NT2/D1 (cell line): ENCODE results near the gene PARP4.
"Not testable (repeated sequence)": the region's sequence is repeated elsewhere in the genome, so short reads cannot be mapped to it uniquely, and the experiment has no call there.

Source experiments
- SUZ12 ChIP-seq: IDR thresholded peaks from 2 replicates; pipeline ENCODE4 v1.6.1; 2011; ENCODE audit not compliant: insufficient read length, insufficient read depth; ENCODE audit errors: extremely low read depth
- YY1 ChIP-seq: IDR thresholded peaks from 2 replicates; pipeline ENCODE4 v1.6.1; 2011; ENCODE audit not compliant: insufficient read length, insufficient read depth
- ZNF274 ChIP-seq: IDR thresholded peaks from 2 replicates; pipeline ENCODE4 v1.6.1; 2011; ENCODE audit warnings: mild to moderate bottlenecking, low read depth, low read length

DNA sequence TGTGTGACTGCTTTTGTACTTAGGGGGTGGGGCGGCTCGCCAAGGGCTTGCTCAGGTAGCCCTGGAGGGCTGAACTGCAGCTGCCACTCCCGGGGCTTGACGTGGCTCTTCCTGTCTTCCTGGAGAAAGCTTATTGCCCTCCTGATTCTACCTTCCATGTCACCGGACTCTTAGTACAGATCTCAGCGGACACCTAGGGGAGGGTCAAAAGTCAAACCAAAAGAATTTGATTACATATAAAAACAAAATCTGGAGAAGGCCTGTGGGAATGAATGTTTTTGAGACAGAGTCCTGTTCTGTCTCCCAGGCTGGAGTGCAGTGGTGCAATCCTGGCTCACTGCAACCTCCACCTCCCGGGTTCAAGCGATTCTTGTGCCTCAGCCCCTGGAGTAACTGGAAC lies 24.5 kb downstream of the PARP4 start:
- TF ChIP-seq SUZ12, YY1, ZNF274: not testable (repeated sequence)
